ENCODE measurements around the gene UNC13C. TPM values are rescaled to one million over a fixed set of nuclear protein-coding genes. Genes with fewer than 3 reads are reported as not detected.

The UNC13C gene
- total RNA-seq, 1 experiment from 2014 or later, result not detected

- Histone ChIP-seq H4K20me1 (ENCODE audit: insufficient read depth) (no peaks in the 10 kb centered on the region), H3K79me2 (ENCODE audit: insufficient read depth, low read length) (no peaks in the 10 kb centered on the region), H3K36me3 (ENCODE audit: control insufficient read depth in 1 of 2, insufficient read depth in 2 of 2, low read length in 2 of 2) (no peaks in the 10 kb centered on the region), H3K27ac (ENCODE audit: low read depth, low read length) (no peak overlapping the region), H3K4me2 (ENCODE audit: low read length) (no peak overlapping the region), H3K9me3 (ENCODE audit: control insufficient read depth in 1 of 2, insufficient read depth in 1 of 2, low read depth in 1 of 2, low read length in 2 of 2) (peaks cover 3 to 11% of the 10 kb centered on the region in 2 experiments; a peak in 1 of 4 replicates), H3K4me1 (ENCODE audit: control insufficient read depth in 1 of 2, insufficient read depth in 2 of 2, low read length in 2 of 2) (no peaks in the 10 kb centered on the region), H3K9ac (ENCODE audit: low read length) (no peak overlapping the region), H3K4me3 (replicated peaks in 1 of 2; ENCODE audit: low read depth in 1 of 2, low read length in 2 of 2) (no peak overlapping the region), H3K27me3 (ENCODE audit: insufficient read depth, low read length) (no peaks in the 10 kb centered on the region), H2AFZ (ENCODE audit: low read depth, low read length, poor library complexity, severe bottlenecking) (no peak overlapping the region), H3K9me2 (ENCODE audit: insufficient read depth) (no peaks in the 10 kb centered on the region)
- RAD21 ChIA-PET (ENCODE audit: low non-redundant PET in 1 of 2, low total read pairs in 2 of 2, uncharacterized antibody in 2 of 2, unreplicated experiment in 2 of 2), result no interaction called here
- POLR2A ChIA-PET, result no interaction called here
- ATAC-seq, result no peak
- TF ChIP-seq EZH2phosphoT487 (IDR thresholded peaks at IDR 0.05; ENCODE audit: borderline replicate concordance), result no peak
- no peak for TF ChIP-seq SP1 (IDR thresholded peaks at IDR 0.05; ENCODE audit: low read depth)
- TF ChIP-seq MAX (IDR thresholded peaks at IDR 0.05), result no peak
- no peak for TF ChIP-seq YY1 (IDR thresholded peaks at IDR 0.05; ENCODE audit: extremely low read depth, insufficient replicate concordance, low read depth, low read length)
- no peak for TF ChIP-seq POLR2A (IDR thresholded peaks at IDR 0.05; ENCODE audit: borderline replicate concordance, extremely low read depth, insufficient read depth, insufficient read length)
- TF ChIP-seq ATF3 (IDR thresholded peaks at IDR 0.05), result no peak
- no TSS peak for BruUV-seq (replicated peaks)
- DNase-seq (ENCODE audit: low read depth, low spot score), result no peak
- intact Hi-C loops (cut with micrococcal nuclease), result no loop called here
- CTCF ChIA-PET, result no interaction called here
These were observed 334.3 kb downstream of the UNC13C start for GRCh38 chr15:54312528-54312927.

GRCh38 chr15:54321426-54321825 is 343.2 kb downstream of the UNC13C start:
- ATAC-seq, result no peak
- no peak for TF ChIP-seq SRF (IDR thresholded peaks at IDR 0.05; ENCODE audit: low read depth)
- no peak for TF ChIP-seq CEBPB (IDR thresholded peaks at IDR 0.05; ENCODE audit: low read depth)
- TF ChIP-seq CTCF (IDR thresholded peaks at IDR 0.05 in 2 of 3, conservative IDR thresholded peaks at IDR 0.05 in 1 of 3; ENCODE audit: borderline replicate concordance in 1 of 3, insufficient read depth in 1 of 3, low read depth in 2 of 3, low read length in 2 of 3), result no peak
- no peak for TF ChIP-seq FOSL1 (IDR thresholded peaks at IDR 0.05; ENCODE audit: low read depth)
- TF ChIP-seq SIN3A (IDR thresholded peaks at IDR 0.05; ENCODE audit: low read depth), result no peak
- TF ChIP-seq EZH2 (IDR thresholded peaks at IDR 0.05), result no peak
- no peak for TF ChIP-seq YY1 (IDR thresholded peaks at IDR 0.05; ENCODE audit: extremely low read depth, insufficient replicate concordance, low read depth, low read length)
- TF ChIP-seq MAX (IDR thresholded peaks at IDR 0.05), result no peak
- TF ChIP-seq ZFX (IDR thresholded peaks at IDR 0.05), result no peak
- no peak for TF ChIP-seq ATF3 (IDR thresholded peaks at IDR 0.05)
- TF ChIP-seq EGR1 (IDR thresholded peaks at IDR 0.05; ENCODE audit: low read depth), result no peak
- TF ChIP-seq ELF1 (IDR thresholded peaks at IDR 0.05; ENCODE audit: borderline replicate concordance, low read depth), result no peak
- TF ChIP-seq POLR2A (IDR thresholded peaks at IDR 0.05; ENCODE audit: borderline replicate concordance, extremely low read depth, insufficient read depth, insufficient read length), result no peak
- no peak for TF ChIP-seq JUND (IDR thresholded peaks at IDR 0.05)
- TF ChIP-seq POLR2AphosphoS5 (IDR thresholded peaks at IDR 0.05; ENCODE audit: low read depth, low read length), result no peak
- no peak for TF ChIP-seq SP1 (IDR thresholded peaks at IDR 0.05; ENCODE audit: low read depth)

More at GRCh38 chr15:54321426-54321825, 343.2 kb downstream of the UNC13C start:
- RAD21 ChIA-PET (ENCODE audit: low non-redundant PET in 1 of 2, low total read pairs in 2 of 2, uncharacterized antibody in 2 of 2, unreplicated experiment in 2 of 2), result no interaction called here
- Histone ChIP-seq H3K4me2 (ENCODE audit: low read length) (no peak overlapping the region), H3K27me3 (ENCODE audit: insufficient read depth, low read length) (no peaks in the 10 kb centered on the region), H4K20me1 (ENCODE audit: insufficient read depth) (no peaks in the 10 kb centered on the region), H3K4me1 (ENCODE audit: control insufficient read depth in 1 of 2, insufficient read depth in 2 of 2, low read length in 2 of 2) (no peaks in the 10 kb centered on the region), H3K36me3 (ENCODE audit: control insufficient read depth in 1 of 2, insufficient read depth in 2 of 2, low read length in 2 of 2) (no peaks in the 10 kb centered on the region), H2AFZ (ENCODE audit: low read depth, low read length, poor library complexity, severe bottlenecking) (no peak overlapping the region), H3K4me3 (replicated peaks in 1 of 2; ENCODE audit: low read depth in 1 of 2, low read length in 2 of 2) (no peak overlapping the region), H3K9me3 (ENCODE audit: control insufficient read depth in 1 of 2, insufficient read depth in 1 of 2, low read depth in 1 of 2, low read length in 2 of 2) (peaks cover 5 to 36% of the 10 kb centered on the region in 2 experiments; a peak in 2 of 4 replicates), H3K79me2 (ENCODE audit: insufficient read depth, low read length) (no peaks in the 10 kb centered on the region), H3K9ac (ENCODE audit: low read length) (no peak overlapping the region), H3K9me2 (ENCODE audit: insufficient read depth) (no peaks in the 10 kb centered on the region), H3K27ac (ENCODE audit: low read depth, low read length) (no peak overlapping the region)
- CTCF ChIA-PET, result no interaction called here
- no TSS peak for BruUV-seq (replicated peaks)
- intact Hi-C loops (cut with micrococcal nuclease), result no loop called here
- POLR2A ChIA-PET, result no interaction called here
- no peak for DNase-seq (ENCODE audit: low read depth, low spot score)

Measured in HCT116 (cell line).